Activated T-cell treated with anti-CD3 and anti-CD28 coated beads, Interleukin-2, amount 50 U/mL, for 24 hours (primary cell): ENCODE results near the gene MEGF11.
A peak's percentile ranks its signal among the peaks of the same experiment; 100 is the strongest.

Experiments
- DNase-seq: peaks from one replicate; pipeline ENCODE4 v3.0.0-alpha.2; 2020
- H3K27ac Mint-ChIP-seq: 2 replicates; pipeline ENCODE4 v1.8.0; 2020; ENCODE audit warnings: mild to moderate bottlenecking, mixed read lengths
- H3K27me3 Mint-ChIP-seq: 2 replicates; pipeline ENCODE4 v1.8.0; 2020; ENCODE audit warnings: mixed read lengths
- H3K36me3 Mint-ChIP-seq: 2 replicates; pipeline ENCODE4 v1.8.0; 2020; ENCODE audit warnings: low read depth, mixed read lengths
- H3K4me1 Mint-ChIP-seq: 2 replicates; pipeline ENCODE4 v1.8.0; 2020; ENCODE audit warnings: low read depth, mixed read lengths
- H3K4me3 Mint-ChIP-seq: 2 replicates; pipeline ENCODE4 v1.8.0; 2020; ENCODE audit warnings: mild to moderate bottlenecking, moderate library complexity, mixed read lengths
- H3K9me3 Mint-ChIP-seq: 2 replicates; pipeline ENCODE4 v1.8.0; 2020; ENCODE audit warnings: mixed read lengths

Gene MEGF11

DNA sequence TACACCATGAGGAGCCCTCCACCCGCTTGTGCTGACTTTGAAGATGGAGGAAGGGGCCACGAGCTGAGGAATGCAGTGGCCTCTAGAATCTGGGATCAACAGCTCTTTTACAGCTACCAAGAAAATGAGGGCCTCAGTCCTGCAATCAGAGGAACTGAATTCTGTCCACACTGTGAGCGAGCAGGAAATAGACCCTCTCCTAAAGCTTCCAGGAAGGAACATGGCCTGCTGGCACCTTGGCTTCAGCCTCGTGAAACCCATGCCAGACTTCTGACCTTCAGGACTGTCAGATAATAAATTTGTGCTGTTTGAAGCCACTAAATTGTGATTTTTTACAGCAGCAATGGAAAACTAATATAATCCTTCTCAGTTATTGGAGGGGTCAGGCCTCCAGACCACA is 322.3 kb downstream of the MEGF11 start:
- Mint-ChIP-seq H3K4me3 (no peak overlapping the region), H3K27me3 (no peaks in the 10 kb centered on the region), H3K4me1 (no peaks in the 10 kb centered on the region), H3K9me3 (no peaks in the 10 kb centered on the region), H3K27ac (no peak overlapping the region), H3K36me3 (no peaks in the 10 kb centered on the region)
- DNase-seq: no peak

DNA sequence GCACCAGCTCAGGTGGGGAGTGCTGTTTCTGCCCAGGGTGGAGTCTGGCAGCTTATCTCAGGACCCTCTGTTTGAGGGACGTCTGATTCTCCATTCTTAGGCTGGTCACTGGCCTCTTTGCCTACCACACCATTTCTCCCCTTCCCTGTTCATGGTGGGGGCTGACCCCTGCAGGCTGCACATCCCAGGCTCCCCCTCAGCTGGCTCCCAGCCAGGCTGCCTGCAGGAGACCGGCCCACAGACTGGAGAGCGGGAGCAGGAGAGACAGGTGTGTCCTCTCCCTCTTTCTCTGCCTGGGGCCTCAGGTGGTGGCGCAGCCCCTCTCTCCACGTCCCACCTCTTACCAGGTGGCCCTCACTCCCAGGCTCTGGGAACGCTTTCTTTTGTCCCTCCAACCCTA is 323.4 kb downstream of the MEGF11 start:
- Mint-ChIP-seq H3K4me3 (no peak overlapping the region), H3K9me3 (no peaks in the 10 kb centered on the region), H3K4me1 (no peaks in the 10 kb centered on the region), H3K36me3 (no peaks in the 10 kb centered on the region), H3K27ac (no peak overlapping the region), H3K27me3 (no peaks in the 10 kb centered on the region)
- no peak for DNase-seq

DNA sequence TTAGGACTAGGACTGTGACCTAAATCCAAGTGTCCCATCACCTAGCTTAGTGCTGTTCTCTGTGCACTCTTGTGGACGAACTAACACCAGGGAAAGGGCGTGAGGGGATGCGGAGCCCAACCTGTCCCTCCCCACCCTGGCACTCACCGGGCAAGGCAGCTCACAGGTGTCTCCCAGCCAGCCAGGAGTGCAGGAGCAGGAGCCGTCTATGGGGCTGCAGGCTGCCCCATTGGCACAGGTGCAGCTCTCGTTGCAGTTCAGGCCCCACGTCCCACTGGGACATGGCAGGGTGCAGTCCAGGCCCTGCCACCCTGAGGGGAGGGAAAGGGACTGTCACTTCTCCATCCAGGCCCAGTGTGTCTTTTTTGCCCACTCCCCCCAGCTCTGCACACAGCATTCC is 324.0 kb downstream of the MEGF11 start:
- Mint-ChIP-seq H3K4me1 (no peaks in the 10 kb centered on the region), H3K9me3 (no peaks in the 10 kb centered on the region), H3K27ac (no peak overlapping the region), H3K36me3 (no peaks in the 10 kb centered on the region), H3K4me3 (no peak overlapping the region), H3K27me3 (no peaks in the 10 kb centered on the region)
- DNase-seq: no peak

DNA sequence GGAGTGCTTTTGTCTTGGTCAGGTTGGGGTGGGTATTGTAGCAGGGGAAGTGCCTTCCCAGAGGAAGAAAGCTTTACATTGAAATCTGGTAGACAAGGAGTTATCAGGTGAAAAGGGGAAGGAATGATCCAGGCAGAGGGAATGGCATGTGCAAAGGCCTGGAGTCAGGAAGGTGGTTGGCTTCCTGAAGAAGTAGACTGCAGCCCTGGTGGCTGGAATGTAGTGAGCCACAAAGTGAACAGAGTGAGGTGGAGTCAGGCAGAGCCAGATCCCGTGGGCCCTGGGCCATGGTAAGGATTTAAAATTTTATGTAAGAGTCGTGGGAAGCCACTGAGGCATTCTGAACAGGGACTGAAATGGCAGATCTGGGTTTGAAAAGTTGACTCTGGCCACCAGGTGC is 326.0 kb downstream of the MEGF11 start:
- Mint-ChIP-seq H3K9me3 (no peaks in the 10 kb centered on the region), H3K4me1 (no peaks in the 10 kb centered on the region), H3K27ac (no peak overlapping the region), H3K27me3 (no peaks in the 10 kb centered on the region), H3K36me3 (no peaks in the 10 kb centered on the region), H3K4me3 (no peak overlapping the region)
- DNase-seq: no peak

DNA sequence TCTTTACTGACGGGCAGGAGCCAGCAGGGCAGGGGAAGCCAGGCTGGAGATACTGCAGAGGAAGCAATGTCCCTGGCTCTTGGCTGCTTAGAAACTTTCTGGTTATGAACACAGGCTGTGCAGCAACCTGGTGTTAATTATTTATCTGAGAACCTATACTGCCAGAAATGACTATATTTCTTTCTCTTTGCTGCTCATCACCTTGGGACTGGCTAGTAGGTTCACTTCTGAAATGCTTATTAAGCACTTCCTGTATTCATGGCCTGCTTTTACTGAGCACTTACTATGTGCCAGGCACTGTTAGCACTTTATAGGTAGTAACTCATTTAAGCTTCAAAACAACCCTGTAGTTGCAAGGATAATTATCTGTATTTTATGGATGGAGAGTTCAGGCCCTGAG is 326.7 kb downstream of the MEGF11 start:
- Mint-ChIP-seq H3K4me1 (no peaks in the 10 kb centered on the region), H3K36me3 (no peaks in the 10 kb centered on the region), H3K27me3 (no peaks in the 10 kb centered on the region), H3K27ac (no peak overlapping the region), H3K4me3 (no peak overlapping the region), H3K9me3 (no peaks in the 10 kb centered on the region)
- no peak for DNase-seq

DNA sequence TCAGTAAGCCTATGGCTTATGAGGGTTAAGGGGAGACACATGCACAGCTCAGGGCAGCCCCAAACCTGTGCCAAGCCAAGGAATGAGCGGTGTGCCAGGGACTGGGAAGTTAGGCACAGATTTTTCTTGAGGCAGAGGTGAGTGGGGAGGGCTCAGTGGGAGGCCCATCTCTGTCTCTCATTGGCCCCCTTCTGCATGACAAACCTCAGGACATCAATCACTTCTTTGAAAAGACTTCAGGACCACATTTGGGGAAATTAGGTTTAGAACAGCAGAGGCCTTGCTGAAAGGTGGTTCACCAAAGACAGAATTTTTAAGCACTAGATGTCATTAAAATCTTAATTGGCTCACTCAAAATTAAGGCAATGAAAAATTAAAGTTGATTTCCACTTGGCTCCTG is 327.1 kb downstream of the MEGF11 start:
- Mint-ChIP-seq H3K9me3 (no peaks in the 10 kb centered on the region), H3K27me3 (no peaks in the 10 kb centered on the region), H3K4me3 (no peak overlapping the region), H3K27ac (no peak overlapping the region), H3K4me1 (no peaks in the 10 kb centered on the region), H3K36me3 (no peaks in the 10 kb centered on the region)
- DNase-seq: no peak

DNA sequence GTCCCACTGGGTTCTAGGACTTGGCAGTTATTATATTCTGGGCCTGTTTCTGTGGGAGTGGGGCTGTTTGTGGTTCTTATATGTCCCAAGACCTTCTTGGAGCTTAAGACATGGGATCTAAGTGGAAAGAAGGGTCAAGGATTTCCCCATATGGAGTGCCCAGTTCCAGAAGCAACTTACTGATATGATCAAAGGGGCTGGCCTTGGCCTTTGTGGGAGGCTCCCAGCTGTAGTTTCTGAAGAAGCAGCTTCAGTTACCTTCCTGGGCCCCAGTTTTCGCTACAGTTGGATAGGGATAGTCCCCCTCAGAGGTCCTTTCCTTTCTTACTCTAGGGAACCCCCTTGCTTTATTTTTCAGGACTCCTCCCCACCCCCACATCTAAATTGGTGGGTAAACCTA is 328.2 kb downstream of the MEGF11 start:
- no peak for DNase-seq
- Mint-ChIP-seq H3K4me3 (no peak overlapping the region), H3K27ac (no peak overlapping the region), H3K27me3 (no peaks in the 10 kb centered on the region), H3K9me3 (no peaks in the 10 kb centered on the region), H3K36me3 (no peaks in the 10 kb centered on the region), H3K4me1 (no peaks in the 10 kb centered on the region)

DNA sequence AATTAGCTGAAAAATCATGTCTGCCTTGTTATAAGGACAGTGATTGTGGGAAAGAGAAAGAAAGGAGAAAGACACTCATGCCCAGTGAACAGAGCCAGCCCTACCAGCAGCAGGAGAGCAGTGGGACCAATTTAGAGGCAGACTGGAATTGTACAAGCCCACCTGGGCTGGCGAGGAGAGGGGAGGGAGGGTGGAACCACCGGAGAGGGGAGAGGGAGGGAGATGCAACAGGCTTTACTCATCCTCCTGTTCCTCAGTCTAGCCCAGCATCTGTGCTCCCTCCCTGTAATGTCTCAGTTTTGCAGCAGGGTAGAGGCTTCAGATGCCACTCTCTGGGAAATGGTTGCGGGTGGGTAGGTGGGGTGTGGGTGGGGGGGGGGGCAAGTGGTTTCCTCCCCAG is 329.5 kb downstream of the MEGF11 start:
- Mint-ChIP-seq H3K9me3 (no peaks in the 10 kb centered on the region), H3K4me3 (no peak overlapping the region), H3K4me1 (no peaks in the 10 kb centered on the region), H3K27ac (no peak overlapping the region), H3K27me3 (no peaks in the 10 kb centered on the region), H3K36me3 (no peaks in the 10 kb centered on the region)
- DNase-seq: no peak

DNA sequence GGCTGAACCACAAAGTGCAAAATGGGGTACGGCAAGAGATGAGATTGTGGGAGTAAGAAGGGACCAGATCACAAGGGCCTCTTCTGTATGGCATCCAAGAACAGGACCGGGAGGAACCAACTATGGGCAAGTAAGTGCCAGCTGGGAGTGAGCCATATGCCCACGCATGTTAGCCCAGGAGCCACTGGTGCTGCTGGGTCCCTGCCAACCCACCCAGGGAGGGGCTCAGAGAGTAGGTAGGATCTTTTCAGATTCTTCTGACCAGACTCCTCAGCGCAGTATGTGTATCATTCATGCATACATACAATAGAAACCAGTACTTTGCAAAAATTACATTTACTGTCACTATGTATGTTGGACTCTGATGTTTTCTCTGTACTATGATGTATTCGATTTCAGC is 330.3 kb downstream of the MEGF11 start:
- no peaks in the 10 kb centered on the region for H3K27me3 Mint-ChIP-seq
- no peak overlapping the region for H3K27ac Mint-ChIP-seq
- H3K4me1 Mint-ChIP-seq: peaks cover 7% of the 10 kb centered on the region
- H3K4me3 Mint-ChIP-seq: no peak overlapping the region
- H3K36me3 Mint-ChIP-seq: no peaks in the 10 kb centered on the region
- no peak for DNase-seq
- H3K9me3 Mint-ChIP-seq: no peaks in the 10 kb centered on the region

DNA sequence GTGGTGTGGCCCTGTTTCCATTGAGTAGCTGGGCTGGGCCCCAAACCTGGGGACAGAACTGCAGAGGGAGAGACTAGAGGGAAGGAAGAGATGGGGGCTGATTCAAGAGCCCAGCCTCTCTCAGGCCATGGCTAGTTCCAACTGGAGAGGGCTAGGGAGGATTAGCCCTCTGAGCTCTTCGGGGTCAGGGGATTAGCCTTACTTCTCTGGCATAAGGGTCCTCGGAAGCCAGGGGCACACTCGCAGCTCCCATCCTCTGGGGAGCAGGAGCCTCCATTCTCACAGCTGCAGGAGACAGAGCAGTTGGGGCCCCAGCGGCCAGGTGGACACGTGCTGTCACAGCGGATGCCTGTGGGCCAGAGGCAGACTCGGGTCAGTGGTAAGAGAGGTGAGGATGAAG is 330.9 kb downstream of the MEGF11 start:
- H3K9me3 Mint-ChIP-seq: no peaks in the 10 kb centered on the region
- no peak overlapping the region for H3K27ac Mint-ChIP-seq

DNA sequence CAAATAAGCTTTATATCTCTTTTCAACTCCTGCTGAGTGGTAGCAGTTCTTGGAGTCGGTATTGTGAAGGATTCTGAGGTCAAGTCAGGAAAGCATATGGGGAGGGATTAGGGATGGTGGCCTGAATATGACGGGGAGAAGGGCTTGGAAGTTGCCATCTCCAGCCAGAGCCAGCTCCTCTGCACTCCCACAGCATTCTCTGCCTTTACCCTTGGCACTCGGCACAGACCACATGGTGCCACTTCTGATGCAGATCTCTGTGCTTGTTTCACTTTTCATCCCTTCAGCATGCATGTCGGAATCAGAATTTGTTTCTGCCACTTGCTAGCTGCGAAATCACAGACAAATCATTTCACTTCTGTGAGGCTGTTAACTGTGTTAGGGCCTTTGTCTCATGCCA is 331.8 kb downstream of the MEGF11 start:
- H3K36me3 Mint-ChIP-seq: no peaks in the 10 kb centered on the region
- H3K4me1 Mint-ChIP-seq: peaks cover 20% of the 10 kb centered on the region
- no peaks in the 10 kb centered on the region for H3K27me3 Mint-ChIP-seq
- no peak overlapping the region for H3K27ac Mint-ChIP-seq
- no peak overlapping the region for H3K4me3 Mint-ChIP-seq
- no peaks in the 10 kb centered on the region for H3K9me3 Mint-ChIP-seq
- no peak for DNase-seq

More for the DNA sequence above, 330.9 kb downstream of the MEGF11 start:
- no peak overlapping the region for H3K4me3 Mint-ChIP-seq
- DNase-seq: no peak
- H3K36me3 Mint-ChIP-seq: no peaks in the 10 kb centered on the region
- H3K4me1 Mint-ChIP-seq: peaks cover 12% of the 10 kb centered on the region
- H3K27me3 Mint-ChIP-seq: no peaks in the 10 kb centered on the region

DNA sequence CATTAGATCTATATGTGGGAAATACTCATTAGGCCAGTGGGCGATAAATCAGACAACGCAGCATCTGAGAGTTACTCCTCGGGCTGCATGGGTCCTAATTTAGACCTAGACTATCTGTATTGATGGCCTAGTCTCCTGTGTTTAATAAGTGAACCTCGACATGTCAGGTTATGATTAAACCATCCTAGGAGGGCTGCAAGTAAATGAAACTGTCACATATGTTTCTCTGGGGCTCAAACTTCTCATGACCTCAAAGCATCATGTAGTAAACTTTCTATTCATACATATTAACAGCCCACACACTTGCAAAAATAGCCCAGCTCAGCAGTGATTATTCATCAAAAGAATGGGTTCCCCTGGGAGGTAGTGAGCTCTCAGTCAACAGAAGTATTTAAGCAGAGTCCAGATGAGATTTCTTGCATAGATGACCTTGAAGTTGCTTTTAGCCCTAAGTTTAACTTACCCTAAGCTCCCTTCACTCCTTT is 332.7 kb downstream of the MEGF11 start:
- Mint-ChIP-seq H3K4me1 (peaks cover 28% of the 10 kb centered on the region), H3K9me3 (no peaks in the 10 kb centered on the region), H3K27ac (no peak overlapping the region), H3K36me3 (no peaks in the 10 kb centered on the region), H3K27me3 (no peaks in the 10 kb centered on the region), H3K4me3 (no peak overlapping the region)
- DNase-seq: no peak

DNA sequence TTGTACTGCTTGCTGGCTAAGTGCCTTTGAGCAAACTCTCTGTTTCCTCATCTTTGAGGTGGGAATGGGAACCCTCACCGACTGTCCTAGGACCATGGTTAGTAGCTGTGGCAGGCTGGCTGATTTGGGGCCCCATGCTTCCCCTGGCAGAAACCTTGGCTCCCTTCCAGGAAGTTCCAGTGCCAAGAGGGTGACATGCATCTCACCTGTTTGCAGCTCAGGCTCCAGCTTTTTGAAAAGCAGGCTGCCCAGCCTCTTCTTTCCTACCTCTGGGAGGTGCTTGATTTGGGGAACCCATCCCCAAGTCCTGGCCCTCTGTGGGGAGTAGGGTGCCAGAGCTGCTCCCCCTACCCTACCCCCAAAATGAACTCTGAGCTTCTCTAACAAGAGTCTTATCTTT is 333.4 kb downstream of the MEGF11 start:
- H3K27ac Mint-ChIP-seq: no peak overlapping the region
- H3K9me3 Mint-ChIP-seq: no peaks in the 10 kb centered on the region
- peaks cover 28% of the 10 kb centered on the region for H3K4me1 Mint-ChIP-seq
- no peak overlapping the region for H3K4me3 Mint-ChIP-seq
- H3K36me3 Mint-ChIP-seq: no peaks in the 10 kb centered on the region
- DNase-seq: no peak
- no peaks in the 10 kb centered on the region for H3K27me3 Mint-ChIP-seq

DNA sequence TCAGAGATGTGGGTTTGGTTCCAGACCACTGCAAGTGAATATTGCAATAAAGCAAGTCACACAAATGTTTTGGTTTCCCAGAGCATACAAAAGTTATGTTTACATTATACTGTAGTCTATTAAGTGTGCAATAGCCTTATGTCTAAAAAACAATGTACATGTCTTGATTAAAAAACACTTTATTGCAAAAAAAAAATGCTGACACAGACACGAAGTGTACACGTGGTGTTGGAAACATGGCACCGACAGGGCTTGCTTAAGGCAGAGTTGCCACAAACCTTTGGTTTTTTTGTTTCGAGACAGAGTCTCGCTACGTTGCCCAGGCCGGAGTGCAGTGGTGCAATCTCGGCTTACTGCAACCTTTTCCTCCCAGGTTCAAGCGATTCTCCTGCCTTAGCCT is 334.2 kb downstream of the MEGF11 start:
- peaks cover 28% of the 10 kb centered on the region for H3K4me1 Mint-ChIP-seq

DNA sequence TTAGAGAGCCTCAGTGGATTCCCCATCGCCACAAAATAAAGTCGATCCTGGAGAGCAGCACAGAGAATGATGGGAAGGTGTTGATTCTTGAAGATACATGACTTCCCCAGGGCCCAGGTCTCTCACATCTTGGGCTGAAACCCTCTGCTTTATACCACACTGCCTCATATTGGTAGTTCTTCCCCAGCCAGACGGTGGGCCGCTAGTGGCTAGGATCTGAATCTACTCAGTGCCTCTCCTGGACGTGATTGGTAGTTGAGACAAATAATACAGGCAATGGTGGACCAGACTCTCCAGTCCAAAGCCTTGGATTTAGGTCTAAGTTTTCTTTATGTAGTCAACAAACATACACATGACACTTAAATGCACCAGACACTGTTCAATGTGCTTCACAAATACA is 334.6 kb downstream of the MEGF11 start:
- H3K4me1 Mint-ChIP-seq: peaks cover 28% of the 10 kb centered on the region
- no peak overlapping the region for H3K4me3 Mint-ChIP-seq
- H3K27ac Mint-ChIP-seq: no peak overlapping the region
- DNase-seq: no peak
- H3K9me3 Mint-ChIP-seq: no peaks in the 10 kb centered on the region
- no peaks in the 10 kb centered on the region for H3K36me3 Mint-ChIP-seq
- no peaks in the 10 kb centered on the region for H3K27me3 Mint-ChIP-seq

More for the DNA sequence above, 334.2 kb downstream of the MEGF11 start:
- Mint-ChIP-seq H3K9me3 (no peaks in the 10 kb centered on the region), H3K36me3 (no peaks in the 10 kb centered on the region), H3K4me3 (no peak overlapping the region), H3K27me3 (no peaks in the 10 kb centered on the region), H3K27ac (no peak overlapping the region)
- no peak for DNase-seq

DNA sequence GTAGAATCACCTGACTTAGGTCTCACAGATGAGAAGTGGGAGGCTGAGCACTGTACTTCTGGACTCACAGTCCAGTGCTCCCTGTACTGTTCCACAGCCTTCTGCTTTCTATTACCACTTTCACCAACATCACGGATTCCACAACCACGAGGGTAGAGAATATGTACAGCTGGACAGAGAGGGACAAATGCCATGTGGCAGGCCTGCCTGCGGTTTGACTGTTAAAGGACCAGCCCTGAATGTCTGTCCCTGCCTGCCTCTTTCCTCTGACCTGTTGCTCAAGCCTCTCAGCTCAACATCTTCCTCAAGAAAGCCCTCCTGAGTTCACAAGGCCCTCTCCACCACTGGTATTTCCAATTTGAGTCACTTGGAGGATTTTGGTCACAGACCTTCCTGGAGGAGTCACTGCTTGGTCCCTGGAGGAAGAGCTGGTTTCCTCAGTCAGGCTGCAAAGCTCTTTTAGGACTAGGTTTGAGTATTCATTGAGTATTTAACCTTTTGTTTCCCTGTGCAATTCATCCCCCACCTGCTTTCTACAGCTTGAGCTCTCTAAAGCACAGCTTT is 335.1 kb downstream of the MEGF11 start:
- Mint-ChIP-seq H3K4me3 (no peak overlapping the region), H3K9me3 (no peaks in the 10 kb centered on the region), H3K27ac (peak overlapping the region; percentile 53), H3K36me3 (no peaks in the 10 kb centered on the region), H3K27me3 (no peaks in the 10 kb centered on the region), H3K4me1 (peaks cover 28% of the 10 kb centered on the region)
- no peak for DNase-seq
